HepG2 (cell line): ENCODE results near the gene QKI.

ENCODE experiments used
- CHD2 ChIP-seq: IDR thresholded peaks from 2 replicates; pipeline ENCODE4 v1.6.1; 2011; ENCODE audit warnings: low read depth, low read length, improper control_type of control experiment
- GTF2F1 ChIP-seq: fragments of 150-350 bp; IDR thresholded peaks from 2 replicates; pipeline ENCODE4 v1.6.1; 2014; ENCODE audit warnings: low read length
- RXRA ChIP-seq: sonication (generic); formaldehyde crosslinking; IDR thresholded peaks from 2 replicates; pipeline ENCODE4 v1.5.1; 2020; ENCODE audit warnings: missing genetic modification reagents
- ZNF383 ChIP-seq: sonication (generic); formaldehyde crosslinking; IDR thresholded peaks from 2 replicates; pipeline ENCODE4 v1.4.0; 2020; ENCODE audit warnings: missing genetic modification reagents, mild to moderate bottlenecking, borderline replicate concordance
- ZNF510 ChIP-seq: sonication (generic); formaldehyde crosslinking; IDR thresholded peaks from 2 replicates; pipeline ENCODE4 v1.4.0; 2020; ENCODE audit warnings: low read depth, mild to moderate bottlenecking, missing genetic modification reagents
- ZNF740 ChIP-seq: sonication (generic); formaldehyde crosslinking; IDR thresholded peaks from 2 replicates; pipeline ENCODE4 v1.4.0; 2020; ENCODE audit warnings: missing genetic modification reagents

GRCh38 chr6:163408352-163408991 lies 6.0 kb upstream of the QKI start:
- TF ChIP-seq ZNF510 (no peak), ZNF740 (no peak), RXRA (no peak), CHD2 (no peak), GTF2F1 (no peak), ZNF383 (no peak)
